CD4-positive, alpha-beta T cell (primary cell): ENCODE data around the gene ATP1B4. TPM values are rescaled to one million over a fixed set of nuclear protein-coding genes. Genes with fewer than 3 reads are reported as not detected.
"Not testable (repeated sequence)": the region's sequence is repeated elsewhere in the genome, so short reads cannot be mapped to it uniquely, and the experiment has no call there.

Experiments used
- ATAC-seq: fragments of 200-7000 bp; cut with Tn5 transposase; one replicate; pipeline ENCODE4 v1.10.0; 2022; ENCODE audit warnings: mild to moderate bottlenecking; ENCODE audit not compliant: poor library complexity
- CTCF ChIA-PET: fragments of 350-600 bp; sonication (Branson Sonifier 250); formaldehyde crosslinking; loops from one replicate; lab custom pipeline; 2021; ENCODE audit warnings: antibody characterized with exemption, inconsistent platforms; lab: Charles Lee
- POLR2A ChIA-PET: fragments of 350-600 bp; sonication (Branson Sonifier 250); formaldehyde crosslinking; loops from one replicate; lab custom pipeline; 2021; ENCODE audit warnings: antibody characterized with exemption, inconsistent platforms; lab: Charles Lee
- DNase-seq, 14 experiments: peaks; one replicate each; pipeline ENCODE4 v3.0.0-alpha.2; 2013 to 2020; ENCODE audit warnings: mixed read lengths in 2 of 14
- H3K27ac ChIP-seq, 2 donors: one replicate each; pipeline versions ENCODE4 v1.5.1 to v1.7.0; 2013; ENCODE audit warnings: low read length in 2 of 2, low read depth in 1 of 2, mild to moderate bottlenecking in 1 of 2
- H3K27me3 ChIP-seq, 2 experiments: 1 replicate in 1 of 2; 2 replicates in 1 of 2; pipeline versions ENCODE4 v1.6.1 to v1.7.0; 2013; ENCODE audit warnings: low read length in 2 of 2, control low read depth in 1 of 2, mild to moderate bottlenecking in 1 of 2, moderate library complexity in 1 of 2; ENCODE audit not compliant: insufficient read depth in 2 of 2, control insufficient read depth in 1 of 2
- H3K36me3 ChIP-seq: one replicate; pipeline ENCODE4 v1.6.1; 2013; ENCODE audit warnings: low read length, control low read depth; ENCODE audit not compliant: insufficient read depth
- H3K4me1 ChIP-seq: one replicate; pipeline ENCODE4 v1.6.1; 2013; ENCODE audit warnings: low read length, control low read depth; ENCODE audit not compliant: insufficient read depth
- H3K4me3 ChIP-seq: one replicate; pipeline ENCODE4 v1.5.1; 2013; ENCODE audit warnings: mild to moderate bottlenecking, low read length, moderate library complexity
- H3K9me3 ChIP-seq, 2 experiments: 1 replicate in 1 of 2; 2 replicates in 1 of 2; pipeline versions ENCODE4 v1.6.1 to v1.7.0; 2013; ENCODE audit warnings: low read length in 2 of 2, mild to moderate bottlenecking in 2 of 2, control low read depth in 1 of 2, moderate library complexity in 1 of 2; ENCODE audit not compliant: control insufficient read depth in 1 of 2, insufficient read depth in 1 of 2
- H3K27ac Mint-ChIP-seq: one replicate; pipeline ENCODE4 v1.8.0; 2020; ENCODE audit warnings: mixed read lengths
- H3K27me3 Mint-ChIP-seq: one replicate; pipeline ENCODE4 v1.8.0; 2021; ENCODE audit warnings: mixed read lengths
- H3K36me3 Mint-ChIP-seq: one replicate; pipeline ENCODE4 v1.8.0; 2021; ENCODE audit warnings: low read depth, mixed read lengths
- H3K4me1 Mint-ChIP-seq: one replicate; pipeline ENCODE4 v1.8.0; 2021; ENCODE audit warnings: low read depth, mixed read lengths
- H3K4me3 Mint-ChIP-seq: one replicate; pipeline ENCODE4 v1.8.0; 2020; ENCODE audit warnings: mild to moderate bottlenecking, mixed read lengths
- H3K9me3 Mint-ChIP-seq: one replicate; pipeline ENCODE4 v1.8.0; 2020; ENCODE audit warnings: mixed read lengths
- intact Hi-C, 2 experiments: fragments of 100-400 bp; cut with DNase I in 1 of 2; cut with micrococcal nuclease in 1 of 2; formaldehyde crosslinking; loops; one replicate each; pipeline versions ENCODE4 v1.15.1 to v1.9.0; 2023 to 2025; cut with DNase I, micrococcal nuclease
- total RNA-seq, 174 experiments: library from RNA in 2 of 174; stranded (reverse) in 2 of 174; gene quantifications; one replicate each; pipeline ENCODE4 v1.2.3 and lab custom pipeline; 2021 to 2026
- TF ChIP-seq, protein P1 (sequence below): fragments of 200-600 bp; IDR thresholded peaks from one replicate; pipeline ENCODE4 v1.8.0; 2022; ENCODE audit warnings: antibody characterized with exemption, mild to moderate bottlenecking

Gene ATP1B4
- total RNA-seq, 2 experiments from 2014 or later = not detected

- DNase-seq (no peak), ATAC-seq (no peak)
- Mint-ChIP-seq H3K4me3 (no peak overlapping the region), H3K9me3 (peaks cover 5% of the 10 kb centered on the region), H3K27me3 (peaks cover 5% of the 10 kb centered on the region), H3K4me1 (no peaks in the 10 kb centered on the region), H3K27ac (no peak overlapping the region), H3K36me3 (peaks cover 6% of the 10 kb centered on the region)
- intact Hi-C loops = no loop called here
- POLR2A ChIA-PET = no interaction called here
- TF ChIP-seq, protein P1, sequence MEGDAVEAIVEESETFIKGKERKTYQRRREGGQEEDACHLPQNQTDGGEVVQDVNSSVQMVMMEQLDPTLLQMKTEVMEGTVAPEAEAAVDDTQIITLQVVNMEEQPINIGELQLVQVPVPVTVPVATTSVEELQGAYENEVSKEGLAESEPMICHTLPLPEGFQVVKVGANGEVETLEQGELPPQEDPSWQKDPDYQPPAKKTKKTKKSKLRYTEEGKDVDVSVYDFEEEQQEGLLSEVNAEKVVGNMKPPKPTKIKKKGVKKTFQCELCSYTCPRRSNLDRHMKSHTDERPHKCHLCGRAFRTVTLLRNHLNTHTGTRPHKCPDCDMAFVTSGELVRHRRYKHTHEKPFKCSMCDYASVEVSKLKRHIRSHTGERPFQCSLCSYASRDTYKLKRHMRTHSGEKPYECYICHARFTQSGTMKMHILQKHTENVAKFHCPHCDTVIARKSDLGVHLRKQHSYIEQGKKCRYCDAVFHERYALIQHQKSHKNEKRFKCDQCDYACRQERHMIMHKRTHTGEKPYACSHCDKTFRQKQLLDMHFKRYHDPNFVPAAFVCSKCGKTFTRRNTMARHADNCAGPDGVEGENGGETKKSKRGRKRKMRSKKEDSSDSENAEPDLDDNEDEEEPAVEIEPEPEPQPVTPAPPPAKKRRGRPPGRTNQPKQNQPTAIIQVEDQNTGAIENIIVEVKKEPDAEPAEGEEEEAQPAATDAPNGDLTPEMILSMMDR = no peak
- Histone ChIP-seq H3K9me3 (peaks cover 4 to 14% of the 10 kb centered on the region in 2 experiments), H3K36me3 (no peaks in the 10 kb centered on the region), H3K27me3 (no peaks in the 10 kb centered on the region), H3K4me1 (no peaks in the 10 kb centered on the region), H3K4me3 (no peak overlapping the region), H3K27ac (no peak overlapping the region)
- CTCF ChIA-PET = no interaction called here
Measured at GRCh38 chrX:120335289-120335688, 26.6 kb upstream of the ATP1B4 start.

GRCh38 chrX:120336899-120337298 lies 25.0 kb upstream of the ATP1B4 start:
- Histone ChIP-seq H3K9me3 (peaks cover 4 to 14% of the 10 kb centered on the region in 2 experiments), H3K36me3 (no peaks in the 10 kb centered on the region), H3K4me1 (no peaks in the 10 kb centered on the region), H3K4me3 (no peak overlapping the region), H3K27ac (no peak overlapping the region), H3K27me3 (no peaks in the 10 kb centered on the region)
- ChIA-PET CTCF (interaction anchor here (0.7 kb wide), 1 partner anchor 738 kb away, joined by 3 read pairs; no protein-coding TSS in a partner anchor), POLR2A (no interaction called here)
- no peak for ATAC-seq
- intact Hi-C loops = no loop called here
- DNase-seq = no peak
- H3K9me3 Mint-ChIP-seq = peaks cover 5% of the 10 kb centered on the region
- H3K27me3 Mint-ChIP-seq = peaks cover 9% of the 10 kb centered on the region
- no peaks in the 10 kb centered on the region for H3K4me1 Mint-ChIP-seq
- no peak overlapping the region for H3K27ac Mint-ChIP-seq
- TF ChIP-seq, protein P1 = no peak
- no peak overlapping the region for H3K4me3 Mint-ChIP-seq
- H3K36me3 Mint-ChIP-seq = peaks cover 6% of the 10 kb centered on the region

- H3K27ac Mint-ChIP-seq, H3K9me3 Mint-ChIP-seq, CTCF ChIA-PET, intact Hi-C loops, ATAC-seq, H3K9me3 ChIP-seq, H3K27me3 ChIP-seq, H3K4me3 ChIP-seq, H3K4me1 Mint-ChIP-seq, H3K36me3 ChIP-seq, H3K36me3 Mint-ChIP-seq, H3K4me3 Mint-ChIP-seq, H3K27ac ChIP-seq, POLR2A ChIA-PET, H3K4me1 ChIP-seq: not testable (repeated sequence)
- H3K27me3 Mint-ChIP-seq = peaks cover 16% of the 10 kb centered on the region
- DNase-seq = peak in 1 of 14 experiments; percentile 50
Measured at GRCh38 chrX:120344566-120344965, 17.3 kb upstream of the ATP1B4 start.

GRCh38 chrX:120350450-120351138 lies 11.3 kb upstream of the ATP1B4 start:
- Mint-ChIP-seq H3K9me3 (no peaks in the 10 kb centered on the region), H3K4me3 (no peak overlapping the region), H3K27ac (no peak overlapping the region), H3K4me1 (no peaks in the 10 kb centered on the region), H3K27me3 (no peaks in the 10 kb centered on the region), H3K36me3 (no peaks in the 10 kb centered on the region)
- TF ChIP-seq, protein P1 = no peak
- DNase-seq = no peak
- Histone ChIP-seq H3K4me3 (no peak overlapping the region), H3K27me3 (no peaks in the 10 kb centered on the region), H3K27ac (no peak overlapping the region), H3K36me3 (no peaks in the 10 kb centered on the region), H3K4me1 (no peaks in the 10 kb centered on the region), H3K9me3 (no peaks in the 10 kb centered on the region)
- intact Hi-C loops = no loop called here
- POLR2A ChIA-PET = no interaction called here
- ATAC-seq = no peak
- CTCF ChIA-PET = no interaction called here
